Suppressor macrophage treated with lipopolysaccharide for 1 hour (primary cell): ENCODE data around the gene PLXNB1.
"Not testable (repeated sequence)": the region's sequence is repeated elsewhere in the genome, so short reads cannot be mapped to it uniquely, and the experiment has no call there.

Experiments used
- DNase-seq, 3 donors: peaks; one replicate each; pipeline ENCODE4 v3.0.0-alpha.2; 2020 to 2022

The PLXNB1 gene

GRCh38 chr3:48463703-48464102, 33.8 kb upstream of the PLXNB1 start:
- no peak for DNase-seq

DNA sequence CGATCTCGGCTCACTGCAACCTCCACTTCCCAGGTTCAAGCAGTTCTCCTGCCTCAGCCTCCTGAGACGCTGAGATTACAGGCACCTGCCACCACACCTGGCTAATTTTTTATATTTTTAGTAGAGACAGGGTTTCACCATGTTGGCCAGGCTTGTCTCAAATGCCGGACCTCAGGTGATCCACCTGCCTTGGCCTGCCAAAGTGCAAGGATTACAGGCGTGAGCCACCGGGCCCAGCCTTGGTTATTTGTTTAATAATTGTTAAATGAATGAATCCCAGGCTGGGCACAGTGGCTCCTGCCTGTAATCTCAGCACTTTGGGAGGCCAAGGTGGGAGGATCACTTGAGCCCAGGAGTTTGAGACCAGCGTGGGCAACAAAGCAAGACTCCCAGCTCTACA, 31.9 kb upstream of the PLXNB1 start:
- not testable (repeated sequence) for DNase-seq

DNA sequence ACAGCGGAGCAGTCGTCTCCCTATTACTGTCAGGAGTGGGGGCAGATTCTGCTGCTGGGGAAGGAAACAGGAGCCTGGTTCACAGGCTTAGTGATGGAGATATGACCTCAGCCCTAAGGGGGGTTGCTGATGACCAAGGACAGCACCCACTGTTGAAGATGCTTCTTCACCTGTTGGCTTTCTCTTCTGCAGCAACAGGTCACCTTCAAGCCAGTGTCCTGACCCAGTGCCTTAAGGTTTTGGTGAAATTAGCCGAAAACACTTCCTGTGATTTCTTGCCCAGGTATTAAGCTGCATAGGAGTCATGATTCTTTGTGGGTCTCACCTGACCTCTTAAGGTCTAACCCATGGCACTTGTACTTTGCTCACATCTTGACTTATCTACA, 30.6 kb upstream of the PLXNB1 start:
- no peak for DNase-seq

DNA sequence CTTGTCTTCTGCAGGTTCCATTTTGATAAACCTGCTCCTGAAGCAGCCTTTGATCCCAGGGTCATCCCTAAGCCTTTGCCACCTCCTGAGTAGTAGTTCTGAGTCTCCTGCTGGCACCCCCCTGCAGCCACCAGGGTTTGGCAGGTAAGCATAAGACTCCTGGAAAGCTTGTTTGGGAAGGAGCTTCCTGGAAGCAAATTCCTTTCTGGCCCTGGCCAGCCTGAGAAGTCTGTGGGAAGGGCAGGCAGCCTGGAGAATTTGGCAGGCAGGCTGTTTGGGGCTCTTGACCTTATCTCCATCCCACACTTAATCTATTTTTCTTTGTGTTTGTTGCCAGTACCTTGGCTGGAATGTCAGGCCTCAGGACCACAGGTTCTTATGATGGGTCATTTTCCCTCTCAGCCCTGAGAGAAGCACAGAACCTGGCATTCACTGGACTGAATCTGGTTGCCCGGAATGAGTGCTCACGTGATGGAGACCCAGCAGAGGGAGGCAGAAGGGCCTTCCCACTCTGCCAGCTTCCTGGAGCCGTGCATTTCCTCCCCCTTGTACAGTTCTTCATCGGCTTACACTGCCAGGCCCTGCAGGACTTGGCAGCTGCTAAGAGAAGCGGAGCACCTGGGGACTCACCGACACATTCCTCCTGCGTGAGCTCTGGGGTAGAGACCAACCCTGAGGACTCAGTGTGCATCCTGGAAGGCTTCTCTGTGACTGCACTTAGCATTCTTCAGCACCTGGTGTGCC, 30.1 kb upstream of the PLXNB1 start:
- no peak for DNase-seq

- no peak for DNase-seq
Observed at GRCh38 chr3:48459331-48459730, 29.4 kb upstream of the PLXNB1 start.

GRCh38 chr3:48456456-48456855, 26.6 kb upstream of the PLXNB1 start:
- no peak for DNase-seq

GRCh38 chr3:48451270-48451669, 21.4 kb upstream of the PLXNB1 start:
- no peak for DNase-seq

DNA sequence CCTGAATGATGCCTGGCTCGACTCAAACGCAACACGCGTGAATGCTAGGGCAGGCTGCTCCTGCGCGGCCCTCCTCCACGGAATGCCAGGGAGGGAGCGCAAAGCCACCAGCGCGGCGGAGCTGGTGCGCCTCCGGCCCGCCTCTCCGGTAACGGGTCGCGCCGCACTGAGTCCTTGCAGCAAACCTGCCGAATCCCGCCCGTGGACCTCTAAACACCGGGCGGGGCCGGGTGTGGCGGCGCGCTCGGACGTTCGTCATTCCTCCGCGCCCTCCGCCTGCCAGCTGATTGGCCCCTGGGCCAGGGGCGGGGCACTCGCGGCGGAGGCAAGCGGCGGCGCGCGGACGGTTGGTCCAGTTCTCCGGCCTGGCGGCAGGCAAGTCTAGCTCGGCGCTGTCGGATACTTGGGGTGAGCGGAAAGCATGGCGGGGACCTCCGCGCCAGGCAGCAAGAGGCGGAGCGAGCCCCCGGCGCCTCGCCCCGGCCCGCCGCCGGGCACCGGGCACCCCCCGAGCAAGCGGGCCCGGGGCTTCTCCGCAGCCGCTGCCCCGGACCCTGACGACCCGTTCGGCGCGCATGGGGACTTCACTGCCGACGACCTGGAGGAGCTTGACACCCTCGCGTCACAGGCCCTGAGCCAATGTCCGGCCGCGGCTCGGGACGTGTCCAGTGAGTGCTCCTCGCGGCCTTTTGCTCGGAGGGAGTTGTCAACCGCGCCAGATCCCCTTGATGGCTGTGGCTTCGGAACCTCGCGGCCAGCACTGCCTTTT, 16.7 kb upstream of the PLXNB1 start, which contains the start of gene ATRIP:
ATRIP (plus strand) TSS at position 313 of the 769 bp plus-strand sequence; CDS start at position 422, 109 bp downstream.
- peak; percentile 91 to 97 (median 95) for DNase-seq

GRCh38 chr3:48446043-48446424, 16.1 kb upstream of the PLXNB1 start:
- DNase-seq = no peak

DNA sequence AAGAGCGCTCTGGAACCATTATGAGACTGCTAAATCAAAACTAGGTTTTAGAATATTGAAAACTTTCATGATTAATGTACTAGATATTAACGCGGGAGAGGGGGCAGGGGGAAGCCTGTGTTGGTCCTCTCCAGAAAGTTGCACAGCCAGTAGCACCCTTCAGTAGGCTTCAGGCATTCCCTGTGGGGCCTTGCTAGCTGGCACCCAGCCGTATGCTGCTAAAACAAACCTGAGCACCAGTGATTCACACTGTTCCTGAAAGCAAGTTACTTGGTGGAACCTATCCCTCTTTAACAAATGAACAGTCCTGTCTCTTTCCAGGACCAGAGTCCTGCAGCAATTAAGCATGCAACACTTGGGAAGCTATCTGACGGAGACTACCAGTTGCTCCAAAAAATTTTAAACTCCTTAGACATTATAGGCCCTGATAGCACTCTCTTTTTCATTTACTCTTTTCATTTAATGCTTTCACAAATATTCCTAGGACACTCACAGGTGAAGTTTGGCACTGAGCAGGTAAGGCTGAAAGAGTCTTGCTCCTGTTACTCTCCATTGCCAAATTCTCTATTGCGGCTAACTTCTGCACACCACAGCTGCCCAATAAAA, 15.5 kb upstream of the PLXNB1 start:
- DNase-seq = no peak

GRCh38 chr3:48441940-48442339, 12.1 kb upstream of the PLXNB1 start:
- no peak for DNase-seq

DNA sequence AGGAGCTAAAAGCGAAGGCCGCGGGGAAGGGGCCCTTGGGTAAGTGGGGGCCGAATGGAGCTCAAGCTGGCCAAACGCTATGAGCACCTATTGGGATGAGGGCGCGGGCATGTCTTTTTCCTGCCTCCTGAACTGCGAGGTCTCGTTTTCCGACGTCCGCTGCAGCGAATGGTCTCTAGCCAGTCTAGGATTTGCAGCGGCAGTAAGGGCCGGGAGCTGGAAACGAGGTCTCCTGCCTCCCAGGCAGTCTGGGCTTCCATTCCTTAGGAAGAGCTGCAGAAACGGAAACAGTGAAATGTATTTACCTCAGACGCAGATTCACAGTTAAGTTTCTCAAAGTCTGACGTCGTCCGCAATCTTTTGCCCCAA, 10.7 kb upstream of the PLXNB1 start:
- no peak for DNase-seq

DNA sequence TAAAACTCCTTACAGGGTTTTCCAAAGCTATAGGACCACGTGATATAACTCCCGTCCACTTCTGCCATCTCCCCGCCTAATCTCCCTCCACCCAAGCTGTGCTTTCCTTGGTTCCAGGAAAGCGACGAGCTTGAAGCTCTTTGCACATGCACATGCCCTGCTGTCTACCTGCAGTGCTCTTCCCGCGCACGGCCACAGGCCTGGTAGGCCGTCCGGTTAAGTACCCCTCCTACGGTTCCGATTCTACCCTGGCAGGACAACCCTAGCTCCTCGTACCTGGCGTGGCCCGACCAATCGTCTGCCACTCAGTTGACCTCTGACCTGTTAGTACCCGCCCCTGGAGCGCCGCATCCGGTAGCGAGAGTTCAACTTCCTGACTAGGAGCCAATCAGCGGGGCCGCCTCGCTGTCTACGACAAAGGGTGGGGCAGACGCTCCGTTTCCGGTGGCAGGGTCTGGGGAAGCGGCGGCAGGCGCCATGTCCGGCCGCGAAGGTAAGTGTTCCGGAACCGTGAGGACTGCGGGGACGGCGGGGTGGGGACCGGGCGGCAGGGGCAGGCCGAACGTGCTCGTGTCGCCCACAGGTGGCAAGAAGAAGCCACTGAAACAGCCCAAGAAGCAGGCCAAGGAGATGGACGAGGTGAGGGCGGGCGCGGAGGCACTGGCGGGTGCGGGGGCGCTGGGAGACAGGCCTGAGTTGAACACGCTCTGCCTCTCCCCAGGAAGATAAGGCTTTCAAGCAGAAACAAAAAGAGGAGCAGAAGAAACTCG, 10.1 kb upstream of the PLXNB1 start, which contains the start of the genes CCDC51 and TMA7:
CCDC51 (minus strand) TSS at position 300 of the 770 bp plus-strand sequence. CDS start 4,991 bp downstream, outside the sequence.
TMA7 (plus strand) TSS at position 438 of the 770 bp plus-strand sequence; CDS start at position 478, 40 bp downstream.
- DNase-seq = peak; percentile 97 to 98 (median 98)

DNA sequence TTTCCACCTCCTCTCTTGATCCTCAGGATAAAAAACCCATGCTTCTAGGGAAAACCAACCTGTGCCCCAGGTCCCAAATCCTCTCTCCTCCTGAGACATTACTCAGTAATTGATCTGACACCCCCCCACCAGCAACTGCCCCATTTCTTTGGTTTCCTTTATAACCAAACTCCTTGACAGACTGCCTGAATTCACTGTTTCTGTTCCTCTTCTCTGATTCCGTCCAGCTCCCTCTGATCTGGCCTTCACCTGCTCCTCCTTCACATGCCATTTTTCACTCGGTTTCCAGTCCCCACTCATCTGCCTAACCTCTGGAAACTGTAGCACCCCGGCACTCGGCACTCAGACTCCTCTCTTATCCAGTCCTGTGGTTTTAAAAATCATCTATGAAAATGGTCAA, 7.9 kb upstream of the PLXNB1 start:
- DNase-seq = no peak

- DNase-seq = no peak
Observed at GRCh38 chr3:48436855-48437254, 7.0 kb upstream of the PLXNB1 start.

GRCh38 chr3:48436477-48436787, 6.5 kb upstream of the PLXNB1 start:
- DNase-seq = no peak

DNA sequence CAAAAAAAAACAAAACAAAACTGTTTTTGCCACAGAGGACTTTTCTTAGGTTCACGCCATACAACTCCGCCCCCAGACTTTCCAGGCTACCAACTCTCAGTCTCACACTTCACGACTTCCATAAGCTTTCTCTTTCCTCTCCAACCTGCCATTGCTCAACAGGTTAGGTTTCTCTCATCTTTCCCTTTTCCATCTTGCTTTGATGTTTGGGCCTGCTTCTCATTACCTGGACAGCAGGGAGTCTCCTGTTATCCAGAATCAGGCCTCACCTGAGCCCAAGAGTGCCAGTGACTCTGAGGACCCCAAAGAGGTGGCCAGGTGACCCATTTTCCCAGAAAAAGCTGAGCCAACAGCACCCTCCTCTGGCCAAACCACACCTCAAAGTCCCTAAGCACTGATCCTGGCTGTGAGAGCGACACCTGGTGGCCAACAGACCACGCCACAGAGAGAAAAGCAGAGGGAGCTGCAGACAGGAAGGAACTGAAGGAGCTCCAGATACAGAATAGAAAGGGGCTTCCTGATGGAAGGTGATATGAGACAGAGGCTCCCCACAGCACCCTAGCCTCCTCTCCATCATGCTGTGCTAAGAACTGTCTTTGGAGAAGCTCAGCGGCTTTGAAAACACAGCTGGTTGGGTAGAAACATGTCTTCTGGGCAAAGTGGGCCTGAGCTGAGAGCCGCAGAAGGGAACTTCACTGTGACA, 6.0 kb upstream of the PLXNB1 start:
- DNase-seq = peak; percentile 85 to 90 (median 89)

DNA sequence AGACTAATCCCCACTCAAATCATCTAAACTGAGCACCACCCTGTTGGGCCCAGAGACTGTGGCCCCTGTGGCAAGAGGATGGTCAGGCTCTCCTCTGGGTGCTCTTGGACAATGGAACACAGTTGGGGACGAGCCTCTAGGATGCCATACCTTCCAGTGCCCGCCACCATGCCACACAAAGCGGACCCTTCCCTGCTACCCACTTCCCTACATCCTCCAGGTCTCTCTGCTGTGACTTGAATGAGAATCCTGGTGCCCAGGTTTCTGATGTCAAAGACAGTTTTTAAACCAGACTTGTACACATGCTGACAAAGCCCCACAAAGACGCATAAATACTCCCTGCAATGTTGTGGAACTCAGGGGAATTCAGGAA, 5.3 kb upstream of the PLXNB1 start:
- DNase-seq = no peak

DNA sequence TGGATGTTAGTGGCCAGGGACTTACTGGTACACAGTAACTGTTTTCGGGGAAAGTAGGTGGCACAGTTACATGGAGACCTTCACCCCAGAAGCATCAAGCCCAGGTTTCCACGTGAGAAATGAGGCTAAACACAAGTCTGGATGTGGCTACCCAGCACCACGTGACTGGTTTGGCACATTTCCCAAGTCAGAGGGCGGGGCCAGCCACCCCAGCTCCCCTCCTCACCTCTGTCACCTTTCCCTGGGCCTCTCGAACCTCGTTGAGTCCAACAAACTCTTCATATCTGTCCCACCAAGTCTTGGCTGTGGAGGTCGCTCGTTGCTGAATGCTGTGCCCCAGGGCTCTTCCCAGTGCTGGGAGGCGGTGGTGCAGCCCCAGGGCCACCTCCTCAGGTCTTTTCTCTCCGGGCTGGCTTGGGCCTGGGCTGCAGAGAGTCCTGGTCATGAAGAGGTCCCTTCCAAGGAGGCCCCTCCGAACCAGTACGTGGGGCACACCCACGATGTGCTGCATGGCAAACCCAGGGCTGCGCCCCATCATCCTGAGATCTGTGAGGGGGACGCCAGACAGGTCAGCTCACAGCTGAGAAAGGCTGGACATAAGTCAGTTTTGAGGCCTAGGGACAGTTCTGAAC, 4.8 kb upstream of the PLXNB1 start:
- no peak for DNase-seq

DNA sequence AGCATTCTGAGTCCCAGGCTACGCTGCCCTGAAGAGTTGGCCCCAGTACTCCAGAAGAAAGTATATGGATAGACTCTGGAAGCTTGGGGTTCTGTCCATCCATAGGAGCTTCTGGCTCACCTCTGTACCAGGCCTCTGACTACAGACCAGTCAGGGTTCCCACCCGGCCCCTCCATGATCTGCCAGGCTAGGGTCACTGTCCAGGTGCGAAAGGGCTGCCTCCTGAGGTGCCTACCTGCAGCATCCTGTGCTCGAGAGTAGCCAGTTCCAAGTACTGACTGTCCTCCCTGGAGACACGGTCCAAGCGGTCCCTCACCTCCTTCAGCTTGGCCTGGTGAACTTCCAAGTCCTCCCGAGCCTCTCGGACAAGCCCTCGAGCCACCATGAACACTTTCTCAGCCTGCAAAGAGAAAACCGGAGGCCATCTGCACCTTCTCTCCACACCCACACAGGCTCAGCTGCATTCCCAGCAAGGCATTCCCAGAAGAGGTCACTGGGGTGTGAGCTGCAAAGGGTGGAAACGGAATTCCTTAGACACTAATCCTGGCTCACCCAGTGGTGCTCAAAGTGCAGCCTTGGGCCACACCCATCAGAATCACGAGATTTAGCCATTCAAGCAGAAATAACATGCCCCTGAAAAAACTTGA, 3.7 kb upstream of the PLXNB1 start:
- DNase-seq = no peak
